Right ventricle myocardium inferior (tissue), 1 donor: ENCODE results near the gene SPARCL1. TPM values are rescaled to one million over a fixed set of nuclear protein-coding genes. Genes with fewer than 3 reads are reported as not detected.

Experiments used
- total RNA-seq: library from RNA; stranded (reverse); fragmentation: NEBNext Ultra II Directional; extraction: Animal tissue kit (Norgen Biotek cat#: 25700); gene quantifications from one replicate; pipeline ENCODE4 v1.2.1, GENCODE V29; 2021
- donor health status: DM: no; HTN: yes; CAD: no; lungs with severe emphysema.

Gene SPARCL1
- total RNA-seq, 1 donor from 2014 or later: 500 TPM

Other genes with a start within 250 kb of the SPARCL1 start
- gene HSD17B13, start 206.5 kb downstream of the SPARCL1 start, total RNA-seq: 0.22 TPM
- gene HSD17B11, start 138.2 kb downstream of the SPARCL1 start, total RNA-seq: 13.6 TPM
- gene NUDT9, start 106.8 kb downstream of the SPARCL1 start, total RNA-seq: 30.2 TPM
- gene DSPP, start 79.2 kb upstream of the SPARCL1 start, total RNA-seq: not detected
- gene DMP1, start 120.9 kb upstream of the SPARCL1 start, total RNA-seq: not detected